Lung microvascular endothelial cell (primary cell): Measurements from ENCODE around the gene DCAF8L1. TPM values are rescaled to one million over a fixed set of nuclear protein-coding genes. Genes with fewer than 3 reads are reported as not detected.

ENCODE experiments used
- total RNA-seq: library from RNA; depleted of rRNA; stranded (reverse); fragments of >200 nt; gene quantifications from 2 replicates; pipeline ENCODE4 v1.2.1, GENCODE V29; 2014

DCAF8L1 gene
- total RNA-seq, 1 donor from 2014 or later = not detected

Other genes starting within 250 kb of the DCAF8L1 start
- not detected in 2 replicates for gene MAGEB10, start 173.5 kb downstream of the DCAF8L1 start, total RNA-seq